HL-60 (cell line): Measurements from ENCODE around the gene APLP2.

Experiments
- DNase-seq, 2 experiments: peaks; one replicate each; pipeline ENCODE4 v3.0.0-alpha.2; 2010 to 2020; ENCODE audit warnings: low read depth in 1 of 2, low spot score in 1 of 2
- H3K27ac ChIP-seq: fragments of 250-450 bp; sonication (Bioruptor Pico); replicated peaks from 2 replicates; pipeline ENCODE4 v1.5.1; 2020; ENCODE audit warnings: mild to moderate bottlenecking, moderate library complexity
- H3K27me3 ChIP-seq: fragments of 250-450 bp; sonication (Bioruptor Pico); 2 replicates; pipeline ENCODE4 v1.5.1; 2021; ENCODE audit warnings: mild to moderate bottlenecking, moderate library complexity; ENCODE audit not compliant: insufficient read depth, poor library complexity, severe bottlenecking
- H3K4me3 ChIP-seq: replicated peaks from 2 replicates; pipeline ENCODE4 v1.5.1; 2011; ENCODE audit warnings: mild to moderate bottlenecking, control low read depth, low read length; ENCODE audit not compliant: insufficient read depth
- CTCF ChIP-seq: IDR thresholded peaks from one replicate; pipeline ENCODE4 v1.5.1; 2011; ENCODE audit warnings: low read length, control low read depth, inconsistent platforms; ENCODE audit not compliant: insufficient read depth
- GABPA ChIP-seq: IDR thresholded peaks from 2 replicates; pipeline ENCODE4 v1.6.1; 2012; ENCODE audit warnings: low read depth
- POLR2AphosphoS5 ChIP-seq: IDR thresholded peaks from 2 replicates; pipeline ENCODE4 v1.6.1; 2012; ENCODE audit warnings: low read depth
- REST ChIP-seq: IDR thresholded peaks from 2 replicates; pipeline ENCODE4 v1.6.1; 2012; ENCODE audit warnings: low read depth; ENCODE audit not compliant: insufficient replicate concordance
- SPI1 ChIP-seq: IDR thresholded peaks from 2 replicates; pipeline ENCODE4 v1.6.1; 2012; ENCODE audit warnings: low read depth, mild to moderate bottlenecking, borderline replicate concordance

Gene APLP2

GRCh38 chr11:130162733-130163132 lies 93.0 kb downstream of the APLP2 start:
- TF ChIP-seq CTCF (no peak), GABPA (no peak), REST (no peak), SPI1 (no peak), POLR2AphosphoS5 (no peak)
- Histone ChIP-seq H3K4me3 (no peak overlapping the region), H3K27me3 (peaks cover 20% of the 10 kb centered on the region), H3K27ac (no peak overlapping the region)
- DNase-seq = peak; percentile 84 to 90

- Histone ChIP-seq H3K4me3 (no peak overlapping the region), H3K27me3 (peaks cover 18% of the 10 kb centered on the region), H3K27ac (no peak overlapping the region)
- TF ChIP-seq REST (no peak), SPI1 (peak; percentile 36; the same call in 1 of the 2 replicates), CTCF (no peak), GABPA (no peak)
- peak; percentile 82 to 90 for DNase-seq
Observed at GRCh38 chr11:130163346-130164220, 93.9 kb downstream of the APLP2 start.

- TF ChIP-seq POLR2AphosphoS5 = no peak
- TF ChIP-seq CTCF = no peak
- no peak for TF ChIP-seq GABPA
- TF ChIP-seq REST = no peak
- no peak for TF ChIP-seq SPI1
- Histone ChIP-seq H3K4me3 (no peak overlapping the region), H3K27me3 (peaks cover 12% of the 10 kb centered on the region), H3K27ac (no peak overlapping the region)
- no peak for DNase-seq
Observed at GRCh38 chr11:130164221-130164570, 94.5 kb downstream of the APLP2 start.
